HG02870 (cell line): Measurements from ENCODE around the gene MIA2.

ENCODE experiments used
- ATAC-seq: cut with Tn5 transposase; IDR thresholded peaks from one replicate; pipeline ENCODE4 v1.9.1; 2021; ENCODE audit warnings: mild to moderate bottlenecking, moderate library complexity; ENCODE audit not compliant: unreplicated experiment

The MIA2 gene

DNA sequence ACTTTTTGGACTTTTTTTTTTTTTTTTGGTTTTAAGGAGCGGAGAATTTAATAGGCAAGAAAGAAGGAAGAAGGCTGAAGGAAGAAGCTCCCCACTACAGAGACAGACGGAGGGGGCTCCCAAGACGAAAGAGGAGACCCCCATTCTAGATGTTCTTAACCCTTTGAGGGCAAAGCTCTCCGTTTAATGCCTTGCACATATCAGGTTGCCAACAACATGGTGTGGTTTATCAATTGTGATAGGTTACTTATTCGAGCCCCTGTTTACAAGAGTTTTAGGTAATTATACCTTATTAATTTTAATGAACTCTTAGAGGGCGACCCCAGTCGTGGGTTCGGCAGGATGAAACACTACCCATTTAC, 199.7 kb downstream of the MIA2 start:
- no peak for ATAC-seq

DNA sequence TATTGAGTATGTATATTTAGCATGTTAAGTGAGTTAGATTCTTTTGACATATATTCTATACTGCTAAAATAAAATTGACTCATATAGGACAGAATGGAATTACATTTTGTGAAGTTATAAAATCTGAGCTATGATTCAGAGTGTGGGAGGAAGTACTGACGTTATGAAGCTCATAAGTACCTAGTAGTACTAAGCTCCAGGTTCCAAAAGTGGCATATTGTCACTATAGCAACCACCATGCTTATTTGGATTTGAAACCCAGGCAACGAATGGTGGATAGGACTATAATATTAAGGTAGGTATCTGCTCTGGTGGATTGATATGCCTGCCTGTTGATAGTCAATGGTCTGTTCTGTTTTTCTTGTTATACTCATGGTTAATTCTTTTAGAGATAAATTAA, 200.7 kb downstream of the MIA2 start:
- ATAC-seq, result no peak

DNA sequence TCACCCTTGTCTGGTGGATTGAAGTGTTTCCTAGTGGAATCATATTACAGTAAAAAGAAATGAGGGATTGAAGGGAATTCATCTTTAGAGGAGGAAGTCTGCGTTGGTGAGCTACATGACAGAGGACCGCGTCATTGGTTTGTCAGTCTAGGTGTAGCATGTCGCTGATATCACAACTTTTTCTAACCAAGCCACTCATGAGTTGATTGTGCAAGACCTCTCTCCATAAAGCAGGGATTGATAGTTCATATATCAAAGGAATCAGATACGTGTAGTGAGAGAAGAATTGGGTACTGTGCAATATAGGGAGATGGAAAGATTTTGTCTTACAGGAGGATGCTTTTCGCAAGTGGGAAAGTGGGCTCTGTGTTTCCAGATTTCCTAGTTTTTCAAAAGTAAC, 201.5 kb downstream of the MIA2 start:
- ATAC-seq, result no peak
